ENCODE measurements around the gene NDUFA5.
"Not testable (repeated sequence)": the region's sequence is repeated elsewhere in the genome, so short reads cannot be mapped to it uniquely, and the experiment has no call there.

Gene NDUFA5

DNA sequence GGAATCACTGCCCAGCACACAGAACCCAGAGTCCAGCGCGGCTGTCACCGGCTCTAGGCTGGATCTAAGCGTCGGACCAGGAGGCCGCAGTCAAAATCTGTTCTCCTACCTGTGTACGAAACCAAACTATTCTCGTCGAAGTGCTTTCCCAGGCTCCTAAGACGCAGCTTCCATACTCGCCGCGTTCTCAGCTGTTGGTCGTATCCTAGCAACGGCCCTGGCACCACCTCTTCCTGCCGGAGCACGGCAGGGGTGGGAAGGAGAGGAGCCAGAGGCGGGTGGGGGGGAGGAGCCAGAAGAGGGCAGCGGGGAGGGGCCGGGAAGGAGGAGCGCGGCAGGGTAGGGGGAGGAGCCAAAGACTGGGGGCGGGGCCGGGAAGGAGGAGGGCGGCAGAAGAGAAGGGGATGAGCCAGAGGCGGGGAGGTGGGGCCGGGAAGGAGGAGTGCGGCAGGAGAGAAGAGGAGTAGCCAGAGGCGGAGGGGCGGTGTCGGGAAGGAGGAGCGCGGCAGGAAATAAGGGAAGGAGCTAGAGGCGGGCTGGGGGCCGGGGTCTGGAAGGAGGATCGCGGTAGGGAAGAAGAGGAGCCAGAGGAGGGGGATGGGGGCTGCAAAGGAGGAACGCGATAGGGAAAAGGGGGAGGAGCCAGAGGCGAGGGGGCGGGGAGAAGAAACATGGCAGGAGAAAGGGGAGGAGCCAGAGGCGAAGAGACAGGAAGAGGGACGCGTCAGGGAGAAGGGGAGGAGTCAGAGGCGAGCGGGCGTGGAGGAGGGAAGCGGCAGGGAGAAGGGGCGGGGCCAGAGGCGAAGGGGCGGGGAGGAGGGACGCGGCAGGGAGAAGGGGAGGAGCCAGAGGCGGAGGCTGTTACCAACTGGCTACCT is 23.0 kb downstream of the NDUFA5 start, which contains the start of gene IQUB:
TSS of gene IQUB (minus strand) at position 213 of the 878 bp plus-strand sequence. CDS start 22,255 bp downstream, outside the sequence.
- DNase-seq (ENCODE audit: low read depth), result peak; percentile 97
- TF ChIP-seq, protein P1, sequence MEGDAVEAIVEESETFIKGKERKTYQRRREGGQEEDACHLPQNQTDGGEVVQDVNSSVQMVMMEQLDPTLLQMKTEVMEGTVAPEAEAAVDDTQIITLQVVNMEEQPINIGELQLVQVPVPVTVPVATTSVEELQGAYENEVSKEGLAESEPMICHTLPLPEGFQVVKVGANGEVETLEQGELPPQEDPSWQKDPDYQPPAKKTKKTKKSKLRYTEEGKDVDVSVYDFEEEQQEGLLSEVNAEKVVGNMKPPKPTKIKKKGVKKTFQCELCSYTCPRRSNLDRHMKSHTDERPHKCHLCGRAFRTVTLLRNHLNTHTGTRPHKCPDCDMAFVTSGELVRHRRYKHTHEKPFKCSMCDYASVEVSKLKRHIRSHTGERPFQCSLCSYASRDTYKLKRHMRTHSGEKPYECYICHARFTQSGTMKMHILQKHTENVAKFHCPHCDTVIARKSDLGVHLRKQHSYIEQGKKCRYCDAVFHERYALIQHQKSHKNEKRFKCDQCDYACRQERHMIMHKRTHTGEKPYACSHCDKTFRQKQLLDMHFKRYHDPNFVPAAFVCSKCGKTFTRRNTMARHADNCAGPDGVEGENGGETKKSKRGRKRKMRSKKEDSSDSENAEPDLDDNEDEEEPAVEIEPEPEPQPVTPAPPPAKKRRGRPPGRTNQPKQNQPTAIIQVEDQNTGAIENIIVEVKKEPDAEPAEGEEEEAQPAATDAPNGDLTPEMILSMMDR (IDR thresholded peaks at IDR 0.05; ENCODE audit: insufficient read depth, low read depth, low read length, missing control alignments), result no peak
- H3K4me3 ChIP-seq (ENCODE audit: low read depth, low read length), result peak within 1 kb of the TSS; percentile 74

DNA sequence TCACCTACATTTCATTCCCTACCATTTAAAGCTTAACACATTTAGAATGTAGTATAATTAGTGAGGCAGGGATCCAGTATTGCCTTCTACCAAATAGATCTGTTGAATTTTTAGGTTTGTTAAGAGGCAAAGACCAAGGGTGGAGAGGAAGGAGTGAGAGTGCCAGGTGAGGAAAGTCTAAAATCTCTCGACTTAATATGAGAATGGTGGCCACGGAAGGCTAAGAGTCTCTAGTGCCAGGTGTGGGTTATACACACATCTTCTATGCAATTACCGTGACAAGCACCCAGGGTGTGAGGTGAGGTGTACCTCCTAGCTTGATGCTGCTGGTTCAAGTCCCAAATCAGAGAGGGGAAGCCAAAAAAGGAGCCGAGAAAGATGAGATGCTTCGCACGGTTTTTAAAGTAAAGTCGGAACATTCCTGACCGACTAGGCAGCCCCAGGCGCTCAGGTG is 23.7 kb downstream of the NDUFA5 start:
- TF ChIP-seq, protein P1 (IDR thresholded peaks at IDR 0.05; ENCODE audit: insufficient read depth, low read depth, low read length, missing control alignments), result no peak
- DNase-seq (ENCODE audit: low read depth), result no peak

DNA sequence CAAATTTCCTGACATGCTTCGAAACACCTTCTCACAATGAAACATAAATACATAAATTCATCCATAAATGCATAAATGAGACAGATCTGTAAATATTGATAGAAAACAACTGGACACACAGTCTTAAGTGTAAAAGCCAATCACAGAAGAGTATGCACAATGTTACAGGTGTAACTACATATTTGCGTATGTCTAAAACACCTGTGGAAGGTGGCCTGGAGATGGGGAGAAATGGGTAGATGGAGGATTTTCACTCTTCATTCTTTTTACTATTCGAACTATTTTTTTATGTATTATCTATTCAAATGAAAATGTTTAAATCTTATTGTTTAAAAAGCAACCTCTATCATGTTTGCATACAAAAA is 24.1 kb downstream of the NDUFA5 start:
- TF ChIP-seq, protein P1 (IDR thresholded peaks at IDR 0.05; ENCODE audit: insufficient read depth, low read depth, low read length, missing control alignments), result no peak
- no peak overlapping the region for H3K4me3 ChIP-seq (ENCODE audit: low read depth, low read length)
- DNase-seq (ENCODE audit: low read depth), result no peak

More for the DNA sequence above, 23.7 kb downstream of the NDUFA5 start:
- H3K4me3 ChIP-seq (ENCODE audit: low read depth, low read length), result peak overlapping the region; percentile 57

DNA sequence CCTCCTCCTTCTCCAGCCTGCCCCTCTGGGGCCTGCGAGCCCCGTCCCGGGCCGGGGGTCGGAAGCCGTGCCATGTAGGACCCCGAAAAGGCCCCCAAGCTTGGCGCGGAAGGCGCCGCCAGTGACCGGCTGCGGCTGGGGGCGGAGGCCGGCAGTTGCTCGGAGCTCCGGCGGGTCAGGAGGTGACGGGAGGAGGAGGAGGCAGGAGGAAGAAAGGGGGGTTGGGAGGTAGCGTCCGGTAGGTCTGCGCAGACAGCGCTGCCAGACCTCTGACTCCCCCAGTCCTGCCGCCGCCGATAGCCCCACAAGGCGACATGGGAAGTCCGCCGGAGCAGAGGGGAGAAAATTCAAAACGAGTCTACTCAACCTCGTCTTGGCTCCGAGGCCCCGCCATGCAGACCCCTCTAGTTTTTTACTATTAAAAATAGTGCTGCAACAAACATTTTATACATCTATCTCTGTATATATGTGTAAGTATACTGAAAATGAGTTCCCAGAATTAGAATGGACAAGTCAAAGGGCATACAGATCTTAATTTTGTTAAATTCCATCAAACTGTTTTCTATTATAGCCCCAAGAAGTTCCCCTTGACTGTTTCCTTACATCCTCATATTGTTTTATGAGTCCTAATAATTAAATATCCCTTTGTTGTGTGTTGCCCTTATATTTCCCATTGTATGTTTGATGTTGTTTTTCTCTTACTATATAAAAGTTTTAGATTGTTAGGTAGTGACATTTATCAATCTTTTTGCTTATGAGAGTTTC is 24.6 kb downstream of the NDUFA5 start:
- not testable (repeated sequence) for H3K4me3 ChIP-seq (ENCODE audit: low read depth, low read length)
- peak; percentile 49 for DNase-seq (ENCODE audit: low read depth)

DNA sequence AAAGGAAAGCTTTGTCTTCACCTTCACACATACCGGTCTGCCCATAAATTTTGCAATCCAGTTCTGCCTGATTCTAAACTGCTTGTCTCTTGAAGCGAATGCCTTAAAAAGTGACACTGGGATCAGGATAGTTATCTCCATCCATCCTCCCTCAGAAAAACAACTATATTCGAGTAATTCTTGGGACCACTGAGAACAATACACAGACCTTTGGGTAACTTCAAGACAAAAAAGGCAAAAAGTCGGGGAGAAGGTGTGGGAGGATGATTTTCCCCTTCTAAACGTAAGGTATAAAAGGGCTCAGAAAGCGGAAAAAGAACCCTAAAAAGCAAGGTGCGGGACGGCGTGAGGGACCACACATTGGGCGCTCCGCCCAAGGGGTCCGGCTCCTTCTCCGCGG is 25.3 kb downstream of the NDUFA5 start:
- DNase-seq (ENCODE audit: low read depth); H3K4me3 ChIP-seq (ENCODE audit: low read depth, low read length): not testable (repeated sequence)

DNA sequence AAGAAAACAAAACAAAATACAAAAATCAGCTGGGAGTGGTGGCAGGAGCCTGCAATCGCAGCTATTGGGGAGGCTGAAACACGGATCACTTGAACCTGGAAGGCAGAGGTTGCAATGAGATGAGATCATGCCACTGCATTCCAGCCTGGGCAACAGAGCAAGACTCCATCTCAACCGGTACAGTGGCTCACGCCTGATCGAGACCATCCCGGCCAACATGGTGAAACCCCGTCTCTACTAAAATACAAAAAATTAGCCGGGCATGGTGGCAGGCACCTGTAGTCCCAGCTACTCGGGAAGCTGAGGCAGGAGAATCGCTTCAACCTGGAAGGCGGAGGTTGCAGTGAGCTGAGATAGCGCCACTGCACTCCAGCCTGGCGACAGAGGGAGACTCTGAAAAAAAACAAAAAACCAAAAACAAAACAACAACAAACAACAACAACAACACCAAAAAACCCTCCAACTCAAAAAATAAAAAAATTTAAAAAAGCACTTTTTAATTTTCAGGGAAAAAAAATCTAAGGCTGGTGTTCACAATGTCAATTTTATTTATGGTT is 27.5 kb downstream of the NDUFA5 start:
- DNase-seq (ENCODE audit: low read depth); H3K4me3 ChIP-seq (ENCODE audit: low read depth, low read length): not testable (repeated sequence)

DNA sequence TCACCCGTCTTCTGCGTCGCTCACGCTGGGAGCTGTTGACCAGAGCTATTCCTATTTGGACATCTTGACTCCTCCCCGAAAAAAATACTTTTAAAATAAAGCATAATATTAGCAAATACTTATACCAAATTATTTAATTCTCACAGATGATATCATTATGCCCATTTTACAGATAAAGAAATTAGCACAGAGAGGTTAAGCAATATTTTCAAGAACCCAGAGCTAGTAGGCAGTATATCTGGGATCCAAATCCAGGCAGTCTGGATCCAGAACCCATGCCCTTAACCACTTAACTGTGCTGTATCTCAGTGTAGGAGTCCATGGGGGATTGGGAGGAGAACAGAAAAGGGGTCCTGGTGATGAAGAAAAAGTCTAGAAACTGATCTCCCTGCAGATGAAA is 29.4 kb downstream of the NDUFA5 start:
- DNase-seq (ENCODE audit: low read depth), result no peak
- TF ChIP-seq, protein P1 (IDR thresholded peaks at IDR 0.05; ENCODE audit: insufficient read depth, low read depth, low read length, missing control alignments), result no peak
- no peak overlapping the region for H3K4me3 ChIP-seq (ENCODE audit: low read depth, low read length)

DNA sequence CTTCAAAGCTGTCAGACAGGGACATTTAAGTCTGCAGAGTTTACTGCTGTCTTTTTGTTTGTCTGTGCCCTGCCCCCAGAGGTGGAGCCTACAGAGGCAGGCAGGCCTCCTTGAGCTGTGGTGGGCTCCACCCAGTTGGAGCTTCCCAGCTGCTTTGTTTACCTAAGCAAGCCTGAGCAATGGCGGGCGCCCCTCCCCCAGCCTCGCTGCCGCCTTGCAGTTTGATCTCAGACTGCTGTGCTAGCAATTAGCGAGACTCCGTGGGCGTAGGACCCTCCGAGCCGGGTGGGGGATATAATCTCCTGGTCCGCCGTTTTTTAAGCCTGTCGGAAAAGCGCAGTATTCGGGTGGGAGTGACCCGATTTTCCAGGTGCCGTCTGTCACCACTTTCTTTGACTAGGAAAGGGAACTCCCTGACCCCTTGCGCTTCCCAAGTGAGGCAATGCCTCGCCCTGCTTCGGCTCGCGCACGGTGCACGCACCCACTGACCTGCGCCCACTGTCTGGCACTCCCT is 29.8 kb downstream of the NDUFA5 start:
- H3K4me3 ChIP-seq (ENCODE audit: low read depth, low read length); DNase-seq (ENCODE audit: low read depth): not testable (repeated sequence)

DNA sequence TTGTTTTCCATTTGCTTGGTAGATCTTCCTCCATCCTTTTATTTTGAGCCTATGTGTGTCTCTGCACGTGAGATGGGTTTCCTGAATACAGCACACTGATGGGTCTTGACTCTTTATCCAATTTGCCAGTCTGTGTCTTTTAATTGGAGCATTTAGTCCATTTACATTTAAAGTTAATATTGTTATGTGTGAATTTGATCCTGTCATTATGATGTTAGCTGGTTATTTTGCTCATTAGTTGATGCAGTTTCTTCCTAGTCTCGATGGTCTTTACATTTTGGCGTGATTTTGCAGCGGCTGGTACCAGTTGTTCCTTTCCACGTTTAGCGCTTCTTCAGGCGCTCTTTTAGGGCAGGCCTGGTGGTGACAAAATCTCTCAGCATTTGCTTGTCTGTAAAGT is 31.1 kb downstream of the NDUFA5 start:
- DNase-seq (ENCODE audit: low read depth), result not testable (repeated sequence)

More for the DNA sequence above, 31.1 kb downstream of the NDUFA5 start:
- not testable (repeated sequence) for H3K4me3 ChIP-seq (ENCODE audit: low read depth, low read length)
